GM19467 (cell line): ENCODE data around the gene HINT3.
"Not testable (repeated sequence)": the region's sequence is repeated elsewhere in the genome, so short reads cannot be mapped to it uniquely, and the experiment has no call there.

ENCODE experiments used
- ATAC-seq: cut with Tn5 transposase; IDR thresholded peaks from one replicate; pipeline ENCODE4 v1.9.1; 2021; ENCODE audit warnings: mild to moderate bottlenecking, moderate library complexity; ENCODE audit not compliant: unreplicated experiment

HINT3 gene

GRCh38 chr6:125959041-125959440, 2.5 kb downstream of the HINT3 start:
- no peak for ATAC-seq

GRCh38 chr6:125961117-125961516, 4.5 kb downstream of the HINT3 start:
- no peak for ATAC-seq

GRCh38 chr6:125962900-125963497, 6.4 kb downstream of the HINT3 start:
- ATAC-seq, result no peak

GRCh38 chr6:125963817-125964216, 7.2 kb downstream of the HINT3 start:
- ATAC-seq, result no peak

GRCh38 chr6:125966569-125966968, 10.0 kb downstream of the HINT3 start:
- no peak for ATAC-seq

GRCh38 chr6:125968493-125968892, 11.9 kb downstream of the HINT3 start:
- ATAC-seq, result no peak

- no peak for ATAC-seq
Observed at GRCh38 chr6:125970760-125971159, 14.2 kb downstream of the HINT3 start.

- not testable (repeated sequence) for ATAC-seq
Observed at GRCh38 chr6:125972478-125972877, 15.9 kb downstream of the HINT3 start.

- ATAC-seq, result no peak
Observed at GRCh38 chr6:125974214-125974866, 17.8 kb downstream of the HINT3 start.

GRCh38 chr6:125979101-125979500, 22.5 kb downstream of the HINT3 start:
- ATAC-seq, result no peak

GRCh38 chr6:125981571-125982185, 25.1 kb downstream of the HINT3 start:
- no peak for ATAC-seq

GRCh38 chr6:125983246-125983945, 26.8 kb downstream of the HINT3 start:
- no peak for ATAC-seq

- no peak for ATAC-seq
Observed at GRCh38 chr6:125984311-125984710, 27.7 kb downstream of the HINT3 start.

GRCh38 chr6:125985522-125985921, 29.0 kb downstream of the HINT3 start:
- ATAC-seq, result no peak

- no peak for ATAC-seq
Observed at GRCh38 chr6:125985979-125986300, 29.4 kb downstream of the HINT3 start.

- peak; percentile 98 for ATAC-seq
Observed at GRCh38 chr6:125986301-125987025, 29.9 kb downstream of the HINT3 start, which contains the start of gene TRMT11. Gene TRMT11 (plus strand): TSS chr6:125986540. CDS start chr6:125986551, 11 bp downstream.

- peak; percentile 17 for ATAC-seq
Observed at GRCh38 chr6:125987026-125987617, 30.6 kb downstream of the HINT3 start.

- ATAC-seq, result no peak
Observed at GRCh38 chr6:125988280-125988679, 31.7 kb downstream of the HINT3 start.

- ATAC-seq, result no peak
Observed at GRCh38 chr6:125989631-125990030, 33.1 kb downstream of the HINT3 start.

GRCh38 chr6:125991653-125992052, 35.1 kb downstream of the HINT3 start:
- no peak for ATAC-seq
